HG03460 (cell line): ENCODE data around the gene CEP44.

Source experiments
- ATAC-seq: cut with Tn5 transposase; IDR thresholded peaks from one replicate; pipeline ENCODE4 v1.9.1; 2021; ENCODE audit not compliant: unreplicated experiment

The CEP44 gene, protein sequence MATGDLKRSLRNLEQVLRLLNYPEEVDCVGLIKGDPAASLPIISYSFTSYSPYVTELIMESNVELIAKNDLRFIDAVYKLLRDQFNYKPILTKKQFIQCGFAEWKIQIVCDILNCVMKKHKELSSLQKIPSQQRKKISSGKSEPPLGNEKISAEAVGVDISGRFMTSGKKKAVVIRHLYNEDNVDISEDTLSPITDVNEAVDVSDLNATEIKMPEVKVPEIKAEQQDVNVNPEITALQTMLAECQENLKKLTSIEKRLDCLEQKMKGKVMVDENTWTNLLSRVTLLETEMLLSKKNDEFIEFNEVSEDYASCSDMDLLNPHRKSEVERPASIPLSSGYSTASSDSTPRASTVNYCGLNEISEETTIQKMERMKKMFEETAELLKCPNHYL

DNA sequence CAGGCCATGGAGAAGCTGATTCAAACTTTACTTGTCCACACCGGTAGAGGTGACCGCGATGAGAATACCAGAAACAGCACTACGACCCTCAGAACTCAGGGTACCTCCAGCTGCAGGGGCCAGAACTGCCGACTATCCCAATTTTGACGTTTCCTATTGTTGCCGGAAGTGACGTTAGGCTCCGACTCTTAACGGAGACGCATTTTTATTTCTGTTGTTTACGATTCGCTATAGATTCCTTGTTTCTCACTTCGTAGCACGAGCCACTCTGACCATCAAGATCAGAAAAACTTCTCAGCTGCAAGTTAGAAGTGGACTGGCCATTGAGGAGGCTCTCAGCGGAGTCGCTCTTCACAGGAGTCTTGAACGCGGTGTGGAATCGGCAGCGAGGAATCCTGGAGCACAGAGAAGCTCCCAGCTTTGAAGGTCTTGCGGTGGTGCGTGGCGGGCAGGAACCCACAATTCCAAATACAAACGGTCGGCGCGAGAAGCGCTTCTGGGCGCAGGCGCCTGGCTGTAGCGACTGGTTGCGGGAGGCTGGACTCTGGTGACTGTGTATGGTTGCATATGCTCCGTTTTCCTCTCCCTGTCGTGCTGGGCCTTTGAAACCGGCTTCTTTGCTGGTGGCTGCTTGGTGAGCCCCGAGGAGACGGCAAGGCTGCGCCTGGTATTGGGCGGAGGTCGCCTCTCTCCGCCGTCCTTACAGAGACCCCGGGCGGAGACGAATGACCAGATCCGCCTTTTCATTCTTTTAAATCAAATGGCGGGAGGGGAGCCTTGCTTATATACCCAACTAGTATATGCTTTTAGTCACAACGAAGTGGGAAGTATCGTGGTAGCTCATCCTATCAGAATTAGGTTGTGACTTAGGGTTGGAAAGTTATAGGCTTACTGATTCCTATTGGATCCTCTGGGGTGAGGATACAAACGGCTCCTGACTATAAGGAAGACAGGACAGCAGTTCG, at the start of gene CEP44, which contains the start of gene FBXO8:
TSS of gene CEP44 (plus strand) at position 405 of the 965 bp plus-strand sequence. CDS start 15,211 bp downstream, outside the sequence.
TSS of gene FBXO8 (minus strand) at position 161 of the 965 bp plus-strand sequence. CDS start 20,575 bp downstream, outside the sequence.
- ATAC-seq: peak; percentile 62

DNA sequence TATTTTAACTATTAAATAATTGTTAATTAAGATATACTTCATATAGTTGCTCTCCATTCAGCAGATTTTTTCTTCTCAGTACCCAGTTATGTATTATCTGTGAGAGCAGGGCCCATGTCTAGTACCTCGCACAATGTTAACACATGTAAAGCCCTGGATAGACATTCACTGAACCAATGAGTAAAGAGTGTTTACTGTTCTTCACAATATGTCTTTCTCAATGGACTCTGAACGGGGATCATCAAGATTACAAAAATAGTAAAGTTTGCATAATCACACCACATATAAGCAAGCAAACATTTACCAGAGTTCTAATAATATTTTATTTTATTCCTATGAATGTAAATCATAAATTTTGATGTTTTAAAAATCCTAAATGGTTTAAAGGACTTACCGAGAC, 47.4 kb upstream of the CEP44 start:
- no peak for ATAC-seq

DNA sequence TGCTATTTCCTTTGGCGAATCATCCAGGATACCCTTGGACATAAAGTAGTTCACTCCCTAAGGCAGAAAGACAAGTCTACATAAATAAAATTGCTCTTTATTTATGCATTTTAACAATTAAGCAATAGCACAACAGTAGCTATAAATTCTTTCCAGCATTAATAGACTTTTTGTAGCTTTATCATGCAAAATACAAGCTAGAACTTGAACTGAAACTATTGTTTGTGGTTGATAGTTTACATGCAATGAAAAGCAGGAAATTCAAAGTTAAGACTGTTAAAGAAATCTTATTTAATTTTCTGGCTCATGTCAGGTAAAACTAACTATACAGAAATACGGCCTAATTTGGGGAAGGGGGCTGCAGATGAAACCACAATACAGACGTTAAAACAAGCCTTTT, 42.5 kb upstream of the CEP44 start:
- ATAC-seq: no peak

DNA sequence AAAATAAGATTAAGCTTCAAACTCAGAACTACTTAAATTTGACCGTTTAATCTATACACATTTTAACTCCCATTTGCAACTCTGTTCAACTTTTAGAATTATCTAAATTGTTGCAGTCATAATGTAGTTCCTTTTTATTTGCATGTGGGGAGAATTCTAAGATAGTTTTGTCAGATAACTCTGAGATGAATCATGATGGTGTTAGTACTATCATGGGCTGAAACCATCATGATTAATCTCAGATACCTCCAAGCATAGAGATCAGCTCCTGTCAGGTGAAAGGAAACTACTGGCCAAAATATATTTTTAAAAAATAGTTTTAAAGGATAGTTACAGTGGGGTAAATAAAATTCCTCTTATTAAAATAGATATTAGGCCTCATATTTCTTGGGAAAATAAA, 39.3 kb upstream of the CEP44 start:
- no peak for ATAC-seq

DNA sequence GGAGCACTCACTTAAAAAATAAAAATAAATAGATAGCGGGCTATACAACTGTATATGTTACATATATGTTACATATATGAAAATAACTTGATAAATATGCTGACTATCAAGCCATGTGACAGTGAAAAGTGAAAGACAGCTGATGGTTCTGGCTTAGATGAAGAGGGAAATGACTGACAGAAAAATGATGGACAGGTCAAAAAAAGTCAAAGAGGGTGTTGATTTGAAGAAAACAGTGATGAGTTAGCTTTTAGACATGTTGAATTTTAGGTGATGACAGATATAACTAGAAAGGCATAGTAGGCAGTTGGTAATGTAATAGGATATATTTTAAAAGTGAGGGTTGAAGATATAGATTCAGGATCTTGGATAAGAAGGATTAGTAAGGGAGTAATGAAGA, 38.0 kb upstream of the CEP44 start:
- ATAC-seq: no peak

DNA sequence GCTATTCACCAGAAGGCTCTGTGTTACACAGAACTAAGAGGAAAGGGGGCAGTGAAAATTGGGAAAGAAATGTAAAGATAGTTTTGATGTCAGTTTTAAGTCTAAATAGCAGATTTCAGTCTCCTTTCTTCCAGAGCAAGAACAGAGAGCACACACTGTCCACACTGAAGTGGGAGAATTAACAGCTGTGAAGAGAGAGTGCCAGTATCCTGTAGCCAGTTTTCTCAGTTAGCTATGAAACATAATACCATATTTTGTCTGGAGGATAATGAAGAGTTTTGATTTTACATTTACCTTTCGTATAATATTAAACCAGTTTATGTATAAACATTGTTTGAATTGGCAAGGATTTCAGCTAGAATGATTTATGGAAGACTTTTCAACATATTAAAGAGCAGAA, 35.3 kb upstream of the CEP44 start:
- no peak for ATAC-seq

DNA sequence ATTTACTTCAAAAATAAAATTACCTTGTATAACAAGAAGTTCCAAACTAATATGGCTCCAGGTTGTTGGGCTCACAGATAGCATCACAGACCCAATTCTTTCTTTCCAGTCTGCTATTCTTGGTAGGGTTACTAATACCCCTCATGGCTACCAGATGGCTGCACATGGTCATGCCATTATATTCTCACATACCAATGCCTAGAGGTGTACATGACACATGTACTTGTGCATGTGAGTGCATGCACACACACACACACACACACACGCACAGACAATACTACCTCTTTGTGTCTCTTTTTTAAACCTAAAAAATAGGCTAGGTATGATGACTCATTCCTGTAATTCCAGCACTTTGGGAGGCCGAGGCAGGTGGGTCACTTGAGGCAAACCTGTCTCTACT, 31.3 kb upstream of the CEP44 start:
- ATAC-seq: no peak

DNA sequence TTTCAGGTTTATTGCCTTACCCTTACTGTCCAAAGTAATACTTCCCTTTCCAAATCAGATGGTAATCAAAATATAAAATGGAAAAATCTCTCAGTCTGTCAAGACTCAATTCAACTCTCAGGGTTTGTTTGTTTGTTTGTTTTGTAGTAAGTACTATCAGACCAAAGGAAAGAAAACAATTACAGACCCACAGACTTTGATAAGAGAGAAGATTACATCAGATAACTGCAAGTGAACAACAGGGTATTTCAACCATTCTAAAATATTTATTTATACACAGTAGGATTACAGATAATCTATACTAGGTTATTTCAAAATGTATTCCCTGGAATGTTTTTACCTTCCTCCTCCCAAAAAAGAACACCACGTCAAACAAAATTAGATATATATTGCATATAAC, 29.1 kb upstream of the CEP44 start:
- no peak for ATAC-seq

DNA sequence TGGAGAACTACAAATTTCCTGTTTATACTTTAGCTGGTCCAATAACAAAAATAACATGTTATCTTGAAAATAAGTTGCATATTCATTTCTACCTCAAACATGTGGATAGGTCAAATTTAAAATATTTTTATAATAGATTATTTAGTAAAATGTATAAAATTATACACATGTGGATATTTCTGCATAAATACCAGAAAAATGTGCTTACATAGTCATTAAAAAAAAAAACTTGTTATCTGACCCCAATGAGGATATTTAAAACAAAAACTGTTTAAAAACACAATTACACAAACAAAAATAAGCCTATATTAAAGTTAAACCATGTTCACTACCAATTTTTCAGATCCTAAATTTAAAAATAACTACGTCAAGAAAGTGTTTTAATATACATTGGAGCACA, 28.3 kb upstream of the CEP44 start:
- no peak for ATAC-seq

DNA sequence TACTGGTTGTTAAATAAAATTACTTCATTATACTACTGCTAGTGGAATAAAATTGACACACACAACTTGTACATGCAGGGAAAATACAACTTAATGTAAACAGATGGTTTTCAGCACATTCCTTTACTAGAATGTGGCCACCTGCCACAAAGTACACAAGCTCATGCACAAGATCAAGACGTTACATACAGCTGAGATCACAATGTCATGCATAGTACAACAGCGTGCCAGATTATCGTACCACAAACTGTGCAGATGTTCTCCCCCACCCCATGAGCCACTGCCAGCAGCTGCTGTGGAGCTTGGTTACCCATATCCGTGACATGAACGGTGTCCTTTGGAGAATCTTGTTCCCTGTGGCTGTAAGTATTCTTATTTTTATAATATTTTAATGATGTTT, 27.9 kb upstream of the CEP44 start:
- no peak for ATAC-seq

DNA sequence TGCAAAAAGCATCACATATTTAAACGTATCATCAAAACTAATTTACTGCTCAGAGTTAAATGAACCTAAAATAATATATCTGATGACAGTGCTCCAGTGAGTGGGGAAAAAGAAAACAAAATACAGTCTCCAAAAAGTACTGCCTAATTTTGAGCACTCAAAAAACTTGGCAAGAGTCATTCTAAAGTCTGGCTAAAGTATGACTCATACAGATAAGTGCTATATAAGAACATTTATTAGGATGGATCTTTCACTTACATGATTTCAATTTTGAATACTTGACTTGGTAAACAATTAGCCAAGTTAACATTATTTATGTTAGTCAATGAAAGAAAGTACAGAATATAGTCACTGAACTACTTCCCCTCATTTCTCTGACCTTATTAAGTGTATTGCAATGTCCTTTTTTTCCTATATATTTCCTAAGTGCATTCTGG, 27.4 kb upstream of the CEP44 start:
- no peak for ATAC-seq

DNA sequence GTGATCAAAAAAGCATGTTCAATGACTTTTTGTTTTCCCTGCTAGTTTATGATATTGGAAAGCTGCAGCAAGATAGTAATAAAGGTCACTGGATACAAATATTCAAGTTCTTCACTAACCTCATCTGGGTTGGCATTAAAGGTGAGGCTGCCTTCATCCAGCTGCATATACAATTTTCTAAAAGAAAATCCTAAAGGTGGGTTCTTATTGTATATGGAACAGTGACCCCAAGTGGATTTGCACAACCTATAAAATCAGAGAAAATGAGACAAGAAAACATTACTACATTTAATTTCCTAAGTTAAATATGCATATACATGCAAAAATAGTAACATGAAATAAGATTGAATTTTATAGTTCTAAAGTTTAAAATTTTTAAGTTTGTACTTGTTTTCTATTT, 24.1 kb upstream of the CEP44 start:
- no peak for ATAC-seq

DNA sequence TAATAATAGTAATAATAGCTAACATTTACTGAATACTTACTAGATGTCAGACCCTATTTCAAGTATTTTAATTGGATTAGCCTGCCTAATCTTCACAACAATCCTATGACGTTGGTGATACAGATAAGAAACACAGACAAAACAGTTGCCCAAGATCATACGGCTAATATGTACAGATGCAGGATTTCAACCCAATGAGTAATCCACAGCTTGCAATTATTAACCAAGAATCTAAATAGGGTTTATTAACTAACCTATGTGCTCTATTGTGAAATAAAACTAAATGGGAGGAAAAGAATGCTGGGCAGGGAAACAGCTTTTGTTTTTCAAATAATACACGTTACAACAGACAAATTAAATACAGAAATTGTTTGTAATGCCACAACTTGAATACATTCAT, 23.6 kb upstream of the CEP44 start:
- peak; percentile 86 for ATAC-seq

DNA sequence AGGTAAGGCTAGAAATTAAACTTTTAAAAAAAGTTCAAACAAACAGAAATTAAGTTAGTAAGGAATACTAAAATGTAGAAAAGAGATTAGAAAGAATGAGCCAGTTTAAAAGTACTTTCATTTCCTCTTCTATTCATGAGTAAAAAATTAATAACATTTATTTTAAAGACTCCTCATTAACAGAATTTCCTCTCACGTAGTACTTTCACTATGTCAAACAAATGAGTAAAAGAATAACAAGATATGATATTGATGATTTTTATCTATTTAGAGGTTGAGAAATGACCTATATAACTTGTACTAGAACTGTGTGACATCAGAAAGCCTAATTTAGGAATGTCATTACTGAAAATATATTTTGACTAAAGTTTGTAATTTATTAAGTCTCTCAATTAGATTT, 22.3 kb upstream of the CEP44 start:
- peak; percentile 39 for ATAC-seq

DNA sequence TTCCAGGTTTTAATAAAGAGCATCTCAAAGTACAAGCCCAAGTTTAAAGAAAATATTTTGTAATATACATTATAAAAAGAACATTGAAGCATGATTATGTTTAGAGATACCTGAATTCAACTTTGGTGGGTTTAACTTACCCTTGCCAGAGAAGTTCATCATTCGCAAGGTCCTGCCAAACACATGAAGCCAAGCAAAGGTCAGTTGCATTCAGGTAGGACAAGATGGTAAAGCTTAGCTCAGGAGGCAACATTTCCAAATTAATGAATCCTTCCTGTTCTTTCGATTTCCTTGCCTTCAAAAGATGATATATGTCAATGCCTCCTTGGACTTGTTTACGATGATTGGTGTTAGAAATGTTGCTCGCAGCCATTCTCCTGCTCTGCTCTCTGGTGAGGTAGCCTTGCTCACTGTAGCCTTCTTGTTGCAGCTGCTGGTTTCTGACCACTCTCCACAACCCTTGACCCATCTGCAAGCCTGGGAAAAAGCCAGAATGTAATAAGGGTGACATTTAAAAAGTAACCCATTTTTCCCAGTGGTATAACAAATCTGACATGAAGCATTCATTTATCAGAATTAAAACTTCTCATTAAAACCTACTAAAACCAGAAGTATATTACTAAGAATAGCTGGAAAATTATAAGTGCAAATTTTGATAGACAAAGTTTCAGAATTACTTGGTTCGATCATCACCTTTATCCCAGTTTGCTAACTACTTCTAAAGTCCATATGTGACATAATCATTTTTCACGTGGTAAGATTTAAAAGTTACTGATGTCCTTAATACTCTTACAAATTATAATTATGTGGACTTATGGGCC, 20.9 kb upstream of the CEP44 start:
- no peak for ATAC-seq

DNA sequence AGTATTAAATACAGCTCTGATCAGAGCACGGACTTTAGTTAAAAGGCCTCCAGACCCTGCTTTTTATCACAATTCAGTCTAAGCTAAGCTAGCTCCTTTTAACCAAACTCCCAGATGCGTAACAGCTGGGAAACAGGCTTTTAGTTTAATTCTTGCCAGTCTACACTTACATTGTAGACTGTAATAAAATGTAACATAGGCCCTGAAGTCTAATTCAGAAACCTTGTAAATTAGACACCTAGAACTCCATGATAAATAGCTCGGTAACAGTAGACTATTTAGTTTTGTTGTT, 20.3 kb upstream of the CEP44 start:
- ATAC-seq: no peak

DNA sequence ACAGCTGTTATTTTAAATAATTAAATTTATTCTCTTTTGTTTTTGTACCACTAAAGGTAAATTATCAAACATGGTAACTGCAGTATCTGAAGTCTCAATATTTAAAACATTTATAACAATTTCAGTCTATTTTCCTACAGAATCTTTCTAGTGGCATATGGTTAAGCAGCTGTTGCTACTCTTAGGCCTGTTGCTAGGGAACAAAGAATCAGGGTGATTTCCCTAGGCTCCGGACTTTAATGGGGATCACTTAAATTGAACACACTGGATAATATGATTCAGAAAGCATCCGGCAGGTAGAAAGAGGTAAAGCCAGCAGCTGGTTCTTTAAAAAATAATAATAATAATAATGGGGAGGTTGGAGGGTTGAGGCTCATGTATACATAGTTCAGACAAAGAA, 17.8 kb upstream of the CEP44 start:
- no peak for ATAC-seq

DNA sequence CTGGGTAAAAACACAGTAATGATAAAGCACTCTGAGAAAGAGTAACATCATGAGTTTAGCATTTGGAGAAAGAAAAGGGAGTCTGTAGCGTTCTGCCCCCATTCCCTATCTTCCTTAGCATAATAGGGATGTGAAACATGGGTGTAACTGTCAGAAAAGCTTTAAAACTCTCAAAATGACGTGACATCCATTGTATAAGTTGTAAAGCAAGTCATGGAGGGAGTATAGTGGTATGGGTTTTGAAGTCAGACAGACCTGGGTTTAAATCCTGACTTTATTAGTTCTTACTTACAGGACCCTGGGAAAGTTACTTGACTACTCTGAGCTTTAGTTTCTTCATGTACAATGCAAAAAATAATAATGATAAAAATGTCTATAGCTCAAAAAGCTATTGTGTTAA, 17.3 kb upstream of the CEP44 start:
- ATAC-seq: no peak

DNA sequence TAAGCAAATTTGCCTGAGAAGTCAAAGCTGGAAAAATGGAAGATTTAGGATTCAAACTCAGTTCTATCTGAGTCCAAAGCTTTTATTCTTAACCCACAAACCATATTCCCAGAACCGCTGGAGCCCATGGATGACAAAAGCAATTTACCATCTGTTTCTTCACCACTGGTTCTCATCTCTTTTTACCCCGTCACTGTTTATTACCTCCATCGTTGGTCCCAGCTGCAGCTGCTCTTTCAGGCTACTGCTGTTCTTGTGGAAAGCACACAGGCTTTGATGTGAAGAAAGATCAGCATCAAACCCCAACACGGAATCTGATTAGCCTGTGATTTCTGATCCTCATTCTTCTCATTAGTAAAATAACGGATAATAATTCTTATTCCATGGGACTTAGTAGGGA, 9.8 kb upstream of the CEP44 start:
- ATAC-seq: no peak

DNA sequence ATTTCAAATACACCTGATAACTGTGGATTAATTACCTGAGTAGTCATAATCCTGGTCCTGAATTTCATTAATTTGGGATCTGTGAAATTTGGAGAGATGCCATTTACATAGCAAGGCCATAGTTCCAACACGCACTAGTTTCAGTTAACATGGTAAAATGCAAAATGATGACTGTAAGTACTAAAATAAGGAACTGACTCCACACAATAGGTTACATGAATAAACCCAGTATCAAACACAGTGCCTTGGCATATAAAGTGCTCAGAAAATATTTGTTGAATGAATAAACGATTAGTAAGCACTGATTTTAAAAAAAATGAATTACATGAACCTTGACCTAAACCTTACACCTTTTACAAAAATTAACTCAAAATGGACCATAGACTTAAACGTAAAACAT, 9.3 kb upstream of the CEP44 start:
- no peak for ATAC-seq

DNA sequence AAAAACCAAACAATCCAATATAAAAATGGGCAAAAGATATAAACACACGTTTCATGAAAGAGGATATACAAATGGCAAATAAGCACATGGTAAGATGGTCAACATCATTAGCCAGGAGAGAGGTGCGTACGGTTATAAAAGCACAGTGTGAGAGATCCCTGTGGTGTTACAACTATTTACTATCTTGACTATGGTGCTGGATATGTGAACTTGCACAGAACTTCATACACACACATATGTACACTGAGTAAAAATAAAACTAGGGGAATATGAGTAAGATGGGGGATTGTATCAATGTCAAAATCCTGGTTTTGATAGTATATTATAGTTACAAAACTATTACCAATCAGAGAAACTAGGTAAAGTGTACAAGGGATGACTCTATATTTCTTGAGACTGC, 8.6 kb upstream of the CEP44 start:
- no peak for ATAC-seq
